Measurements from ENCODE around the gene RNH1. TPM values are rescaled to one million over a fixed set of nuclear protein-coding genes. Genes with fewer than 3 reads are reported as not detected.

The RNH1 gene
- total RNA-seq, 2 experiments from 2014 or later: 131 to 132 TPM

DNA sequence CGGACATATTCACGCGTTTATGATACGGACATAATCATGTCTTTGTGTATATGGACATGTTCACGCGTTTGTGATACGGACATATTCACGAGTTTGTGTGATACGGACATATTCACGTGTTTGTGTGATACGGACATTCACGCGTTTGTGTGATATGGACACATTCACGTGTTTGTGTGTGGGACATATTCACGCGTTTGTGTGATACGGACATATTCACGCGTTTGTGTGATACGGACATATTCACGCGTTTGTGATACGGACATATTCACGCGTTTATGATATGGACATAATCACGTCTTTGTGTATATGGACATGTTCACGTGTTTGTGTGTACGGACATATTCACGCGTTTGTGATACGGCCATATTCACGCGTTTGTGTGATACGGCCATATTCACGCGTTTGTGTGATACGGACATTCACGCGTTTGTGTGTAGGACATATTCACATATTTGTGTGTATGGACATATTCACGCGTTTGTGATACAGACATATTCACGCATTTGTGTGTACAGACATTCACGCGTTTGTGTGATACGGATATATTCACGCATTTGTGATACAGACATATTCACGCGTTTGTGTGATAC lies 32.0 kb downstream of the RNH1 start:
- Histone ChIP-seq H3K4me3 (ENCODE audit: low read length) (no peak overlapping the region), H3K27me3 (ENCODE audit: control insufficient read depth in 1 of 2, insufficient read depth in 2 of 2, low read length in 2 of 2) (no peaks in the 10 kb centered on the region), H3K36me3 (ENCODE audit: insufficient read depth, low read length) (no peaks in the 10 kb centered on the region), H3K4me1 (ENCODE audit: insufficient read depth, low read length) (no peaks in the 10 kb centered on the region), H3K27ac (ENCODE audit: low read depth in 1 of 2, low read length in 2 of 2) (no peak overlapping the region), H3K9me3 (ENCODE audit: control insufficient read depth in 1 of 2, insufficient read depth in 1 of 2, low read length in 2 of 2) (no peaks in the 10 kb centered on the region)
- Mint-ChIP-seq H3K4me1 (ENCODE audit: low read depth) (no peaks in the 10 kb centered on the region), H3K27me3 (no peaks in the 10 kb centered on the region), H3K36me3 (ENCODE audit: low read depth) (no peaks in the 10 kb centered on the region), H3K9me3 (no peaks in the 10 kb centered on the region), H3K4me3 (no peak overlapping the region), H3K27ac (no peak overlapping the region)
- ChIA-PET POLR2A (no interaction called here), CTCF (no interaction called here)
- intact Hi-C loops (cut with DNase I, micrococcal nuclease): no loop called here
- no peak for DNase-seq
- no peak for ATAC-seq (ENCODE audit: poor library complexity)
- TF ChIP-seq, protein P1, sequence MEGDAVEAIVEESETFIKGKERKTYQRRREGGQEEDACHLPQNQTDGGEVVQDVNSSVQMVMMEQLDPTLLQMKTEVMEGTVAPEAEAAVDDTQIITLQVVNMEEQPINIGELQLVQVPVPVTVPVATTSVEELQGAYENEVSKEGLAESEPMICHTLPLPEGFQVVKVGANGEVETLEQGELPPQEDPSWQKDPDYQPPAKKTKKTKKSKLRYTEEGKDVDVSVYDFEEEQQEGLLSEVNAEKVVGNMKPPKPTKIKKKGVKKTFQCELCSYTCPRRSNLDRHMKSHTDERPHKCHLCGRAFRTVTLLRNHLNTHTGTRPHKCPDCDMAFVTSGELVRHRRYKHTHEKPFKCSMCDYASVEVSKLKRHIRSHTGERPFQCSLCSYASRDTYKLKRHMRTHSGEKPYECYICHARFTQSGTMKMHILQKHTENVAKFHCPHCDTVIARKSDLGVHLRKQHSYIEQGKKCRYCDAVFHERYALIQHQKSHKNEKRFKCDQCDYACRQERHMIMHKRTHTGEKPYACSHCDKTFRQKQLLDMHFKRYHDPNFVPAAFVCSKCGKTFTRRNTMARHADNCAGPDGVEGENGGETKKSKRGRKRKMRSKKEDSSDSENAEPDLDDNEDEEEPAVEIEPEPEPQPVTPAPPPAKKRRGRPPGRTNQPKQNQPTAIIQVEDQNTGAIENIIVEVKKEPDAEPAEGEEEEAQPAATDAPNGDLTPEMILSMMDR (IDR thresholded peaks at IDR 0.05): no peak

DNA sequence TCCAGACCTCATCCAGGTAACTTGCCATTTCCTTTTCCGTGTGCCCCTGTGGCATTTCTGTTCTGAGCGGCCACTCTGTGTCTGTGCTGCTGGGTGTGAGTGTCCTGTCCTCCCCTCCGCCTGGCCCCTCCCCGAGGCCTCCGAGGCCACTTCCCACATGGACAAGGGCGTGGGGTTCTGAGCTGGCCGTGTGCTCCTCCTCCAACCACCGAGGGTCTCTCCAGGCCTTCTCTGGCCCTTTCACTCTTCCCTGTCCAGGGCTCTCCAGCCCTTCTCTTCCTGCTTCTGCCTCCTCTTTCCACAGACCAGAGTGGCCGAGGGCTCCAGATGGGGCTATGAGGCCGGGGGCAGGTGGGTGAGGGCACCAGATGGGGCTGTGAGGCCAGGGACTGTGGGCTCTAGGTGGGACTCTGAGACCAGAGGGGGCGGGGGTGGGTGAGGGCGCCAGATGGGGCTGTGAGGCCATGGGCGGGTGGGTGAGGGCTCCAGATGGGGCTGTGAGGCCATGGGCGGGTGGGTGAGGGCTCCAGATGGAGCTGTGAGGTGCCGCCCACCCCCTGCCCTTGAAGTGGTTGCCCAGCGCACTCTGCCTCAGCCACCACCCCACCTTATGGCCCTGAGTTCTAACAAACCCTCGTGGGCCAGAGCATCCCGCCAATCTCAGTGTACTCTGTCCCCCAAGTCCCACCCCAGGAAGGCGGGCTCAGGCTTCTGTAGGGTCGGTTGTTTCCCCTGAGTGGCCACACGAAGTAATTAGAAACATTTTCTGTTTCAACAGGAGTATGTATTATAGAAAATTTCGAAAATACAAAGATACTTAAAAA lies 32.9 kb downstream of the RNH1 start:
- ChIA-PET POLR2A (no interaction called here), CTCF (no interaction called here)
- no peak for ATAC-seq (ENCODE audit: poor library complexity)
- DNase-seq: no peak
- Histone ChIP-seq H3K4me3 (ENCODE audit: low read length) (no peak overlapping the region), H3K27me3 (ENCODE audit: control insufficient read depth in 1 of 2, insufficient read depth in 2 of 2, low read length in 2 of 2) (no peaks in the 10 kb centered on the region), H3K9me3 (ENCODE audit: control insufficient read depth in 1 of 2, insufficient read depth in 1 of 2, low read length in 2 of 2) (no peaks in the 10 kb centered on the region), H3K36me3 (ENCODE audit: insufficient read depth, low read length) (no peaks in the 10 kb centered on the region), H3K4me1 (ENCODE audit: insufficient read depth, low read length) (no peaks in the 10 kb centered on the region), H3K27ac (ENCODE audit: low read depth in 1 of 2, low read length in 2 of 2) (no peak overlapping the region)
- H3K4me1 Mint-ChIP-seq (ENCODE audit: low read depth): no peaks in the 10 kb centered on the region
- H3K27ac Mint-ChIP-seq: no peak overlapping the region
- H3K4me3 Mint-ChIP-seq: no peak overlapping the region
- H3K36me3 Mint-ChIP-seq (ENCODE audit: low read depth): no peaks in the 10 kb centered on the region
- H3K9me3 Mint-ChIP-seq: no peaks in the 10 kb centered on the region
- intact Hi-C loops (cut with DNase I, micrococcal nuclease): no loop called here
- TF ChIP-seq, protein P1 (IDR thresholded peaks at IDR 0.05): no peak
- H3K27me3 Mint-ChIP-seq: no peaks in the 10 kb centered on the region

DNA sequence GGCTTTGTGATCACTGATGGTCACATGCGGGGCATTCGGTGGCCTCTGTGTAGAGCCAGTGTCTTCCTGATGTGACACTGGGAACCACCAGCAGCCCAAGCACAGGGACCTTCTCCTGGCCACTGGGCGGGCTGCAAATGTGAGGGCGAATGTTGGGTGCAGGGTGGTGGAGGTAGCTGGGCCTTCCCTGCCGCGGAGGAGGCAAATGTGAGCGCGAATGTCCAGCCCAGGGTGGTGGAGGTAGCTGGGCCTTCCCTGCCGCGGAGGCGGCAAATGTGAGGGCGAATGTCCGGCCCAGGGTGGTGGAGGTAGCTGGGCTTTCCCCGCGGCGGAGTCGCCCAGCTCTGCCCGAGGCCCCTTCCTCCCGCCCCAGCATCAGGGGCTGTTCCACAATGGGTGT lies 33.6 kb downstream of the RNH1 start:
- H3K4me3 ChIP-seq (ENCODE audit: low read length): no peak overlapping the region
- no peaks in the 10 kb centered on the region for H3K36me3 Mint-ChIP-seq (ENCODE audit: low read depth)
- no peaks in the 10 kb centered on the region for H3K9me3 ChIP-seq (ENCODE audit: control insufficient read depth in 1 of 2, insufficient read depth in 1 of 2, low read length in 2 of 2)
- no peaks in the 10 kb centered on the region for H3K27me3 ChIP-seq (ENCODE audit: control insufficient read depth in 1 of 2, insufficient read depth in 2 of 2, low read length in 2 of 2)
- no peaks in the 10 kb centered on the region for H3K4me1 Mint-ChIP-seq (ENCODE audit: low read depth)
- no peaks in the 10 kb centered on the region for H3K4me1 ChIP-seq (ENCODE audit: insufficient read depth, low read length)
- no peak overlapping the region for H3K27ac Mint-ChIP-seq
- no peak for DNase-seq
- H3K27ac ChIP-seq (ENCODE audit: low read depth in 1 of 2, low read length in 2 of 2): no peak overlapping the region
- no peak for ATAC-seq (ENCODE audit: poor library complexity)
- no peaks in the 10 kb centered on the region for H3K9me3 Mint-ChIP-seq
- ChIA-PET CTCF (no interaction called here), POLR2A (no interaction called here)
- intact Hi-C loops (cut with DNase I, micrococcal nuclease): no loop called here
- no peak overlapping the region for H3K4me3 Mint-ChIP-seq
- no peaks in the 10 kb centered on the region for H3K36me3 ChIP-seq (ENCODE audit: insufficient read depth, low read length)
- H3K27me3 Mint-ChIP-seq: no peaks in the 10 kb centered on the region
- TF ChIP-seq, protein P1 (IDR thresholded peaks at IDR 0.05): no peak
